HUES6 (cell line): ENCODE measurements around the gene MAGI1.
"Not testable (repeated sequence)": the region's sequence is repeated elsewhere in the genome, so short reads cannot be mapped to it uniquely, and the experiment has no call there.

Source experiments
- H3K27ac ChIP-seq: 2 replicates; pipeline ENCODE4 v1.7.0; 2013; ENCODE audit warnings: low read depth, mild to moderate bottlenecking, low read length, inconsistent platforms
- H3K27me3 ChIP-seq: 2 replicates; pipeline ENCODE4 v1.6.1; 2013; ENCODE audit warnings: low read length; ENCODE audit not compliant: control insufficient read depth, insufficient read depth
- H3K36me3 ChIP-seq: 2 replicates; pipeline ENCODE4 v1.6.1; 2013; ENCODE audit warnings: low read length; ENCODE audit not compliant: control insufficient read depth, insufficient read depth
- H3K4me1 ChIP-seq: 2 replicates; pipeline ENCODE4 v1.6.1; 2013; ENCODE audit warnings: low read length; ENCODE audit not compliant: control insufficient read depth, insufficient read depth
- H3K4me3 ChIP-seq: 2 replicates; pipeline ENCODE4 v1.5.1; 2013; ENCODE audit warnings: low read depth, low read length
- H3K9ac ChIP-seq: one replicate; pipeline ENCODE4 v1.6.1; 2013; ENCODE audit warnings: mild to moderate bottlenecking, low read length
- H3K9me3 ChIP-seq: 2 replicates; pipeline ENCODE4 v1.6.1; 2013; ENCODE audit warnings: low read depth, low read length; ENCODE audit not compliant: control insufficient read depth, insufficient read depth

Gene MAGI1

GRCh38 chr3:65577843-65578430 is 460.8 kb downstream of the MAGI1 start:
- no peaks in the 10 kb centered on the region for H3K36me3 ChIP-seq
- H3K9me3 ChIP-seq = no peaks in the 10 kb centered on the region
- no peak overlapping the region for H3K9ac ChIP-seq
- no peak overlapping the region for H3K27ac ChIP-seq
- no peaks in the 10 kb centered on the region for H3K27me3 ChIP-seq
- no peak overlapping the region for H3K4me3 ChIP-seq
- H3K4me1 ChIP-seq = peaks cover 3% of the 10 kb centered on the region; the same call in 1 of the 2 replicates

- no peaks in the 10 kb centered on the region for H3K27me3 ChIP-seq
- no peak overlapping the region for H3K9ac ChIP-seq
- H3K9me3 ChIP-seq = no peaks in the 10 kb centered on the region
- no peaks in the 10 kb centered on the region for H3K36me3 ChIP-seq
- no peak overlapping the region for H3K4me3 ChIP-seq
- H3K27ac ChIP-seq = no peak overlapping the region
- H3K4me1 ChIP-seq = 0 out of 2 replicates have a peak, but pooled peaks cover 7% of the 10 kb centered on the region
Measured at GRCh38 chr3:65576966-65577365, 461.8 kb downstream of the MAGI1 start.

DNA sequence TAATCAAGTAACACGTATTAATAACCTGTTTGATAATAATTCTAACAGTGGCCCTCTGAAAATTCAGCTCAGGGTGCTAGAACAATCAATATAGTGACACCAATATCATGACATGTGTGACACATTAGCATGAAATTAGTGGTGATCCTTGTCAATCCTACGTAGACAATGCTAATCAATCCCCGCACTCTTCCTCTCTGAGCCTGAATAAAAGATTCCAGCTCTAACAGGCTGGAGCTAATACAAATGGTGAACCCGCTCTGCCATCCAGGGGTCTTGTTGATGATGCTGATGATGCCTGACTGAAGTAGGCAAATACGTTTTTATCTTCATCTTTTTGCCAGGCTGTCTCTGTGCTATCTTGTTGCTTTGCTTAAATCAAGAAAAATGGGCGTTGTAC is 462.5 kb downstream of the MAGI1 start:
- Histone ChIP-seq H3K27me3 (no peaks in the 10 kb centered on the region), H3K4me1 (0 out of 2 replicates have a peak, but pooled peaks cover 7% of the 10 kb centered on the region), H3K36me3 (no peaks in the 10 kb centered on the region), H3K4me3 (no peak overlapping the region), H3K27ac (no peak overlapping the region), H3K9ac (no peak overlapping the region), H3K9me3 (no peaks in the 10 kb centered on the region)

DNA sequence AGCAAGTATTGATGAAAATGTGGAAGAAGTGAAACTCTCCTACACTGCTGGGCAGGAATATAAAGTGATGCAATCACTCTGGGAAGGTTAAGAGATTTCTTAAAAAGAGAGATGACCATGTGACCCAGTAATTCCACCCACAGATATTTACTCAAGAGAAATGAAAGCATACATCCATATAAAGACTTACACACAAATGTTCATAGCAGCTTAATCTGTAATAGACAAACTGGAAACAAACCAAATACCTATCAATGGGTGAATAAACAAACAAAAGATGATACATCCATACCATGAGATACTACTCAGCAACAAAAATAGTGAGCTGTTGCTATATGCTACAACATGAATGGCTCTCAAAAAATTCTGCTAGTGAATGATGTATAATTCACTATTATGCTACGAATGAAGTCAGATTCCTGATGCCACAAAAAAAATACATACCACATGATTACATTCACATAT is 463.3 kb downstream of the MAGI1 start:
- Histone ChIP-seq H3K27me3 (no peaks in the 10 kb centered on the region), H3K9me3 (no peaks in the 10 kb centered on the region), H3K36me3 (no peaks in the 10 kb centered on the region), H3K27ac (no peak overlapping the region), H3K9ac (no peak overlapping the region), H3K4me1 (0 out of 2 replicates have a peak, but pooled peaks cover 7% of the 10 kb centered on the region), H3K4me3 (no peak overlapping the region)

DNA sequence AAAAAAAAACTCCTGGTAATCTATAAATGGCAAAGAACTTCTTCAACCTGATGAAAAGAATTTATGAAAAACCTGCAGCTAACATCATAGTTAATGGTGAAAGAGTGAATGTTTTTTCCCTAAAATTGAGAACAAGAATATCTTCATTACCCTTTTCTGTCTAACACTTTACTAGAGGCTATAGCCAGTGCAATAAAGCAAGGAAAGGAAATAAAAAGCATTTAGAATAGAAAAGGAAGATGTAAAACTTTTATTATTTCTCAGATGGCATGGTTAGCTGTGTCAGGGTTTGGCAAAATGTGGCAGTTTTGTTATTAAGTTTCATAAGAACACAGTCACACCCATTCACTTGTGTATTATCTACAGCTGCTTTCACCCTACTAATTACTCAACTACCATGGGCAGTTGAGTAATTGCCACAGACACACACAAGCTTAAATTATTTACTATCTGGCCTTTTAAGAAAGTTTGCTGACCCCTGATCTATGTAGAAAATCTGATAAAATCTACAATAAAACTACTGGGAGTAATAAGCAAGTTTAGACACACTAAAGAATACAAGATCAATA is 465.1 kb downstream of the MAGI1 start:
- Histone ChIP-seq H3K9ac (no peak overlapping the region), H3K27me3 (no peaks in the 10 kb centered on the region), H3K4me1 (0 out of 2 replicates have a peak, but pooled peaks cover 7% of the 10 kb centered on the region), H3K4me3 (no peak overlapping the region), H3K9me3 (no peaks in the 10 kb centered on the region), H3K36me3 (no peaks in the 10 kb centered on the region), H3K27ac (no peak overlapping the region)

GRCh38 chr3:65572175-65572777 is 466.4 kb downstream of the MAGI1 start:
- Histone ChIP-seq H3K9ac (no peak overlapping the region), H3K27me3 (no peaks in the 10 kb centered on the region), H3K4me3 (no peak overlapping the region), H3K27ac (no peak overlapping the region), H3K9me3 (no peaks in the 10 kb centered on the region), H3K36me3 (no peaks in the 10 kb centered on the region), H3K4me1 (0 out of 2 replicates have a peak, but pooled peaks cover 7% of the 10 kb centered on the region)

DNA sequence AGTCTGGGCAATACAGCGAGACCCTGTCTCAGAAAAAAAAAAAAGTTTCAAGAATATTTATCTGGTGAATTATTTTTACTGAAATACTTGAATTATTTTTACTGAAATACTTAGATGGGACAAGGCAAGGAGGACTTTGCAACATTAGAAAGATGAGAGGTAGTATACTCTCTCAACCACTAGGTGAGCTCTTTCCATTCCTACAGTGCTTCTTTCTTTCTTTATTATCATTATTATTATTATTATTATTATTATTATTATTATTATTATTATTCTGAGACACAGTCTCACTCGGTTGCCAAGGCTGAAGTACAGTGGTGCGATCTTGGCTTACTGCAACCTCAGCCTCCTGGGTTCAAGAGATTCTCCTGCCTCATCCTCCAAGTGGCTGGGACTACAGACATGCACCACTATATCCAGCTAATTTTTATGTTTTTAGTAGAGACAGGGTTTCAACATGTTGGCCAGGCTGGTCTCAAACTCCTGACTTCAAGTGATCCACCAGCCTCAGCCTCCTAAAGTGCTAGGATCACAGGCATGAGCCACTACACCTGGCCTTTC is 468.8 kb downstream of the MAGI1 start:
- H3K27me3 ChIP-seq = no peaks in the 10 kb centered on the region
- H3K9me3 ChIP-seq = no peaks in the 10 kb centered on the region
- no peak overlapping the region for H3K4me3 ChIP-seq
- H3K9ac ChIP-seq = no peak overlapping the region
- 0 out of 2 replicates have a peak, but pooled peaks cover 7% of the 10 kb centered on the region for H3K4me1 ChIP-seq
- H3K36me3 ChIP-seq = no peaks in the 10 kb centered on the region
- H3K27ac ChIP-seq = no peak overlapping the region

GRCh38 chr3:65569129-65569528 is 469.6 kb downstream of the MAGI1 start:
- 0 out of 2 replicates have a peak, but pooled peaks cover 8% of the 10 kb centered on the region for H3K4me1 ChIP-seq
- no peak overlapping the region for H3K27ac ChIP-seq
- no peak overlapping the region for H3K9ac ChIP-seq
- no peak overlapping the region for H3K4me3 ChIP-seq
- H3K27me3 ChIP-seq = no peaks in the 10 kb centered on the region
- H3K9me3 ChIP-seq = no peaks in the 10 kb centered on the region
- no peaks in the 10 kb centered on the region for H3K36me3 ChIP-seq

DNA sequence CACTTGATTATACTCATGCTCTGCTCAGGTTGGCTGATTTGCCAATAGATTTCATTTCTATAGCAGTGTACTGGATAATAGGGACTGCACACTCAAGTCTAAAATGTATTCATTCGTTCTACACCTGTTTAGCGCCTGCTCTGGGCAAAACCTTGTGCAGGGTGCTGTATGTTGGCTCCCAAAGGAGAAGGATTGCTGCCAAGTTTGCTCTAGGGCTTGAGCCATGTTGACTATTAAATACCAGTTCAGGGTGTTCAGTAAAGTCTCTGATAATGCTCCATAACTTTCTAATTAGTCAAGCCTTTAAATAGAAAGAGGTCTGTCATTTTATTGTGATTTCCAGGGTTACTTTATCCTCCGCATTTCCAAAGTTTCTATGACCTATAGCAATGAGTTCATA is 470.2 kb downstream of the MAGI1 start:
- Histone ChIP-seq H3K27ac (no peak overlapping the region), H3K9ac (no peak overlapping the region), H3K9me3 (no peaks in the 10 kb centered on the region), H3K4me3 (no peak overlapping the region), H3K4me1 (peaks cover 12% of the 10 kb centered on the region; the same call in 1 of the 2 replicates), H3K27me3 (no peaks in the 10 kb centered on the region), H3K36me3 (no peaks in the 10 kb centered on the region)

GRCh38 chr3:65565744-65566143 is 473.0 kb downstream of the MAGI1 start:
- H3K4me1 ChIP-seq, H3K9ac ChIP-seq, H3K27me3 ChIP-seq, H3K36me3 ChIP-seq, H3K4me3 ChIP-seq, H3K27ac ChIP-seq, H3K9me3 ChIP-seq: not testable (repeated sequence)

GRCh38 chr3:65564483-65564882 is 474.2 kb downstream of the MAGI1 start:
- Histone ChIP-seq H3K9me3 (no peaks in the 10 kb centered on the region), H3K9ac (no peak overlapping the region), H3K4me3 (no peak overlapping the region), H3K27ac (no peak overlapping the region), H3K36me3 (no peaks in the 10 kb centered on the region), H3K27me3 (no peaks in the 10 kb centered on the region), H3K4me1 (peaks cover 5% of the 10 kb centered on the region; the same call in 1 of the 2 replicates)
